A204.1 (cell line): ENCODE data around the gene CRAT.

ENCODE experiments used
- FAIRE-seq: peaks from 2 replicates; lab custom pipeline; 2012; peaks lifted over from hg19 to GRCh38; lab: Jason Lieb, UNC

Gene CRAT

DNA sequence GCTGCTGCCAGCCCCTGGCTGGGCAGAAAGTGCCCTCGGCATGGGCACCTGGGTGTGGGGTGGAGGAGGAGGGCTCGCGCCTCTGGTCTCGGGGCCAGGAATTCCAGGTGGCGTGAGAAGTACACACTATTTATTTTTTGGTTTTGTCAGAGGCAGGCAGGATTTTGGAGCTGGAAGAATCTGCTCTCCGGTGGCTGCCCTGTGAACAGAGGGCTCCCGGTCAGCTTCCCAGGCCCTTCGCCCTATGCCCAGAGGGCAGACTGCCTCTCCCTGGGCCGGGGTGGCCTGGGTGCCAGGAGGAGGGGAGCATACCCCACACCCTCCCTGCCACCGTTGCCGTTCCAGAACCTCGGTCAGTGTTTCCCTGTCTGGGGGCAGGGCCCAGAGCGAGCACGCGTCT, 21.3 kb downstream of the CRAT start:
- no peak for FAIRE-seq

DNA sequence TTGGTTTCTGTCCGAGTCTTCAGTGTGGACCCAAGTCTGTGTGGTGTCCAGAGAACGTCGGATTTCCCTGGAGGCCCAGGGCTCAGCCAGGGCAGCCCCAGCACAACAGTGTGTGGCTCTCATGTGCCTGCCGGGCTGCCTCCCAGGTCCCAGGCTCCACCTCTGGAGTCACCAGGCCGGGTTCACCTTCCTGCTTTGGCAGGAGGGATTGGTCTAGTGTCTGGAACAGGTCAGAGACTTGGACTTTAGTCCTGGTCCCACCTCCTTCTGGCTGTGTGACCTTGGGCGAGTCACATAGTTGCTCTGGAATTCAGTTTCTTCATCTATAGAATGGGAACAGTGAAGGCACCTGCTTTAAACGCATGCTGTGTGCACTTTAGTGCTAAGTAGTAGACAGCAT, 26.5 kb downstream of the CRAT start:
- no peak for FAIRE-seq

DNA sequence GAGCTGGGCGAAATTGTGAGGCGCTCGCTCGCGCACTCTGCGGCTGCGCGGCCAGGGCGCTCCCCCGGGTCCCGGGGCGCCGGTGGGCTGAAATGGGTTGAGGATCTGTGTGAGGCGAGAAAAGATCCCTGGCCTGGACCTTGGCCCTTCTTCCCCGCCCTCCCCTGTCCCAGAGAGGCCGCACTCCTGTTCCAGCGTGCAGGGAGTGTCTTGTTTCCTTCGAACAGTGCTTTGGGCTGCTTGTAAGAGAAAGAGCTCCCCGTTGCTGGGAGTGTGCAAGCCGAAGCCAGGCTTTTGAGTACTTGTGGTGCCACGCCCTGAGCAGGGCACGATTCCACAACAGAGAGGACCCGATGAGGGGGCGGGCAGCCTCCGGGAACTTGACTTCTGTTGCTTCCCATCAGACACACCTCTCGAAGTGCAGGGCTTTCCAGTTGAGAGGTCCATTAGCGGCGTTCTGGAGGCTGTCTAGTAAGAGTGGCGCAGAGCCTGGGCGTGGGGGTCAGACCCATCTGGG, 29.1 kb downstream of the CRAT start:
- FAIRE-seq, result no peak

DNA sequence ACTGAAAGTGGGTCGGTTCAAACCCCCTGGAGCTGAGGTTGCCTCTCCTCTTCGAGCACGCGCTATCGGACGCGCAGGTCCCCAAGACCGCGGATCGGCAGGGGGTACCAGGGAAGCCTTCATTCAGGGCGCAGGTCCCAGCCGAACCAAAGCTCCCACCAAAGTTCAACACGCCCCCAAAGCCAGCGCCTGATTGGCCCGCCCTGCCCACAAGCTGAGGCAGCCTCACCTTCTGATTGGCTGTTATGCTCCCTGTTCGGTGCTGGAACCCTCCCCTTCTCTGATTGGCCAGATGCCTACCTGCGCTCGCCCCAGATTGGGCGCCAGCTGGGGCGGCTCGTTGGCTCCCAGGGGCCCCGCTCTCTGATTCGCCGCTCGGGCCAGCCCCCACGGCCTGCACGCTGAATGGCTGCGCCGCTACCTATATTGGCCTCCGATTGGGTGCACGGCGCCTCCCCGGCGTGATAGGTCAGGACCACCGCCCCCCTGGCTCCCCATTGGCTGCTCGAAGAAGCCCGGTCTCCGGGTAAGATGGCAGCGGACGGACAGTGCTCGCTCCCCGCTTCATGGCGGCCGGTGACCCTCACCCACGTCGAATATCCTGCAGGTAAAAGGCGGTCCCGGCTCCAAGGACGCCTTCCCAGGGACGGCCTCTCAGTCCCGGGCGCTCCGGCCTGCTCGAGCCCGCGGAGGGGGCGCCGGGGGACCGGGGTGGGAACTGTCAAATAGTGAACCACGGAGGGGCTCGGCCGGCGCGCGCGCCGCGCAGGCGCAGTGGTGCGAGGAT, 29.8 kb downstream of the CRAT start, which contains the start of gene DOLPP1:
TSS of gene DOLPP1 (plus strand) at position 511 of the 787 bp plus-strand sequence. CDS start at position 532, 21 bp downstream.
- peak; percentile 97 for FAIRE-seq

DNA sequence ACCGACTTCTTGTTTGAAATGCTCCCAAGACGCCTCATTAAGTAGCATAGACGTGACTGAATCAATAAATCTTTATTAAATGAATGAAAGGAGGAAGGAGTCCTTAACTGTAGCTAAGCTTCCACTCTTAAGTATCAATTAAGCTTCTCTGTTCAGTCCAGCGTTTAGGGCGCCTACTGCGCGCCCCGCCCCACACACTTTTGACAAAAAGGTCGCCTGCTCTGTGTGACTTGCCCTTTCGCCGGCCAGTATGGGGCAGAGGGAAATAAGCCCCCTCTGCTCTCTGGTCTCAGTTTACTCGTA, 30.3 kb downstream of the CRAT start:
- no peak for FAIRE-seq

DNA sequence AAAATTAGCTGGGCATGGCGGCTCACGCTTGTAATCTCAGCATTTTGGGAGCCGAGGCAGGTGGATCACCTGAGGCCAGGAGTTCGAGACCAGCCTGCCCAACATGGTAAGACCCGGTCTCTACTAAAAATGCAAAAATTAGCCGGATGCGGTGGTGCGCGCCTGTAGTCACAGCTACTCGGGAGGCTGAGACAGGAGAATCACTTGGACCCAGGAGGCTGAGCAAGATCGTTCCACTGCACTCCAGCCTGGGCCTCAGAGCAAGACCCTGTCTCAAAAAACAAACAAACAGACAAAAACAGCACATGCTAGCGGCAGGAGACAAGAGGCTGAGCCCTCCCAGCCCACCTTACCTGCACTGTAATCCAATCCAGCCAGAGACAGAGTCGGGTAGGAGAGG, 30.8 kb downstream of the CRAT start:
- FAIRE-seq, result no peak

DNA sequence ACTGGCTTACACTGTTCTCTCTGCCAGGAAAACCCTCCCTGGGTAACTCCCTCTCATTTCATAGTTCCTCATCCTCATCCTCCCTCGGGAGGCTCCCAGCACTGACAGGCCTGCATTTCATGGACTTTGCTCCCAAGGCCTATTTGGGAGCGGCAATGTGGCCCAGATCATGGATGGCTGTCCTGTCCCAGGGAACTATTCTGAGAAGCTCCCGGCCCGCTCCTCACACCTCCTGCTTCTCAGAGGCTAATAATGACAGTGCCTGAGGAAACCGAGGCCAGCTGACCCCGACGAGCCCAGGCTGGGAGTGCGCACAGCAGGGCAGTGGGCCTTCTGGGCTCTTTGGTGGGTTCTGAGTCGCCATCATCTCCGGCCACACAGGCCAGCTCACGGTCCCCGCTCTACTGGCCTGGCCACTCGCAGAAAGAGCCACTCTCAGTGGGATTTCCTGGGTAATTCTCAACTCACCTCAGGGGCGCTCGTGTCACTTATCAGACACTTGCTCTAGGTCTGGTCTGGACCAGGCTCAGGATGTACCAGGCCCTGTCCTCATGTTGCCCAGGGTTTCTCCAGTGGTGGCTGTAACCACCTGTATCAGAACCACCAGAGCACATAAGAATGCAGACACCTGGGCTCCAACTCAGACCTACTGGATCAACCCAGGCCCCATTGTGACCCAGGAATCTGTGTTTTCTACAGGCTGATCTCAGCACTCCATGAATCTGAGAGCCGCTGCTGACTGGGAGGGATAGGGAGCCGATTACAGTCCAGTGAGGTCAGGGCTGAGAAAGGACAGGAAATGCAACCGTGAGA, 31.7 kb downstream of the CRAT start:
- FAIRE-seq, result no peak

DNA sequence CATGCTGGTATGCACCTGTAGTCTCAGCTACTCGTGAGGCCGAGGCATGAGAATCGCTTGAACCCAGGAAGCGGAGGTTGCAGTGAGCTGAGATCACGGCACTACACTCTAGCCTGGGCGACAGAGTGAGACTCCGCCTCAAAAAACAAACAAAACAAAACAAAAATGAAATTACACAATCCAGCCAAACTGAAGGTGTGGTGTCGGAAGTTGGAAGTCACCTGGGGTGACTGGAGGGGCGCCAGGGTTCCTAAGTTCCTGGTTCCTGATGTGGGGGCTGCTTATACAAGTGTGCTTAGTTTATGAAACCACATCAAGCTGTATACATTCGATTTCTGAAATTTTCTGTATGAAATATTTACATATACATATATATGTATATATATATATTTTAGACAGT, 33.4 kb downstream of the CRAT start:
- FAIRE-seq, result no peak

DNA sequence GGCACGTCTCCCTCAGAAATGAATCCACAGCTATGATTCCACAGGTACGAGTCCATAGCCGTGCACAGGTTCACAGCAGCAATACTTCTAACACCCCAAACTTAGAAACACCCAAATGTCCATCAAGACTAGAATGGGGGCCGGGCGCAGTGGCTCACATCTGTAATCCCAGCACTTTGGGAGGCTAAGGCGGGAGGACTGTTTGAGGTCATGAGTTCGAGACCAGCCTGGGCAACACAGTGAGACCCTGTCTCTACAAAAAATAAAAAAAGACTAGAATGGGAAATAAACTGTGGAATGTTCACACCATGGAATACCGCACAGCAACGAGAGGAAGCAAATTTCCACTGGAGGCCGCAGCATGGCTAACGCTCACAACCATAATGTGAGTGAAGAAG, 34.0 kb downstream of the CRAT start:
- no peak for FAIRE-seq

DNA sequence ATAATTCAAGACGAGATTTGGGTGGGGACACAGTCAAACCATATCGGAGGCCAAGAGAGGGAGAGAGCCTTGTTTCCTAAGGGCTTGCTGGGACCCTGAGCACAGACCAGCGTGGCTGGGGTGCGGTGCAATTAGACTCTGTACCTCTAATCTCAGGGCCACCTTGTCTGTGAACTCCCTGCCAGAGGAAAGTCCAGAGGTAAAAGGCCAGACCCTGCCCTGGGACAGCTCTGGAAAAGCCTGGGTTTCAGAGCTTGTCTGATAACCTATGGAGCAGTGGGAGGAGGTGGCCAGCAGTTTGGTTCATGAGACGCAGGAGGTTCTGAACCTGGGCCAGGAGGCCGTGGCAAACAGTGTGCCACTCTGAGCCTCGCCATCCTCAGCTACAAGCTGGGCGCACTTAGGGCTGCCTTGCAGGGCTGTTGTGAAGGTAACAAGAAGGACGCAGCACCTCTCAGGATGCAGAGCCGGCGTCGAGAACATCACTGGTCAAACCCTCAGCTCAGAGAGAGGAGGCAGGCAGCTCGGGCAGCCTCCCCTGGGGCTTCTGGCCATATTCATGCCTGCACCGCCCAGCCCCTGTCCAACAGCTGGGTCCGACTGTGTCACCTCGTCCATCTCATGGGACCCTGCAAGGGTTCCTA, 34.5 kb downstream of the CRAT start:
- no peak for FAIRE-seq

DNA sequence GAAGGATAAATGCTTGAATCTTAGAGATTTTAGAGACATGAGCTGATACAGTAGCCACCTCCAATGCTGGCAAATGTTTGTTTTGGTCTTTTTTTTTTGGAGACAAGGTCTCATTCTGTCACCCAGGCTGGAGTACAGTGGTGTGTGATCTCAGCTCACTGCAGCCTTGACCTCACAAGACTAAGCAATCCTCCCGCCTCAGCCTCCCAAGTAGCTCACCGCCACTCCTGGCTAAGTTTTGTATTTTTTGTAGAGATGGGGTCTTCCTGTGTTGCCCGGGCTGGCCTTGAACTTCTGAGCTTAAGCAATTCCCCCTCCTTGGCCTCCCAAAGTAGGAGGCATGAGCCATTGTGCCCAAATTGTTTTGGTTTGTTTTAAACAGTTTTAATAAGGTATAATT, 36.5 kb downstream of the CRAT start:
- no peak for FAIRE-seq

DNA sequence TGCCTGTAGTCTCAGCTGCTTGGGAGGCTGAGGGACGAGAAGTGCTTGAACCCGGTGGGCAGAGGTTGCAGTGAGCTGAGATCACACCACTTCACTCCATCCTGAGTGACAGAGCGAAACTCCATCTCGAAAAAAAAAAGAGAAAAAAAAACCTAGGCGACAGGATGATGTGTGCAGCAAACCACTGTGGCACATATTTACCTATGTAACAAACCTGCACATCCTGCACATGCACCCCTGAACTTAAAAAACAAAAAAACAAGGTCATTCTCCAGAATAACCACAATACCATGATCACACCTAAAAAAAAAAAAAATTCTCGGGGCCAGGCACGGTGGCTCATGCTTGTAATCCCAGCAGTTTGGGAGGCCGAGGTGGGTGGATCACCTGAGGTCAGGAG, 37.2 kb downstream of the CRAT start:
- no peak for FAIRE-seq

DNA sequence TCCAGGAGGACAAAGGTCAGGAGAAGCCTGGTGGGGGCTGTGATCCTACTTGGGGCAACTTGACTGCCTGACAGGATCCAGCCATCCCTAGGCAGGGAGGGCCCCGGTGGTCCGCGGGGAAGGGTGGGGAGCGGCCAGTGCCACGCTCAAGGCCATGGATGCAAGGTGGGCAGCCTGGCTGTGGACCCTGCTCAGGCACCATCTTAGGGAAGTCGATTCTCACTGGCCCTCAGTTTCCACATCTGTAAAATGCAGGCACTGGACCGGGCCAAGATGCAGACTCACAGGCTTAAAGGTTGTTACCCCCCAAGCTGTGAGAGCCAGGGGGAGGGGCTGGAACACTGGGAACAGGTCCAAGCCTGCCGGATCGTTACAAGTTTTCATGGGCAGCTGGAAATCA, 38.4 kb downstream of the CRAT start:
- no peak for FAIRE-seq

DNA sequence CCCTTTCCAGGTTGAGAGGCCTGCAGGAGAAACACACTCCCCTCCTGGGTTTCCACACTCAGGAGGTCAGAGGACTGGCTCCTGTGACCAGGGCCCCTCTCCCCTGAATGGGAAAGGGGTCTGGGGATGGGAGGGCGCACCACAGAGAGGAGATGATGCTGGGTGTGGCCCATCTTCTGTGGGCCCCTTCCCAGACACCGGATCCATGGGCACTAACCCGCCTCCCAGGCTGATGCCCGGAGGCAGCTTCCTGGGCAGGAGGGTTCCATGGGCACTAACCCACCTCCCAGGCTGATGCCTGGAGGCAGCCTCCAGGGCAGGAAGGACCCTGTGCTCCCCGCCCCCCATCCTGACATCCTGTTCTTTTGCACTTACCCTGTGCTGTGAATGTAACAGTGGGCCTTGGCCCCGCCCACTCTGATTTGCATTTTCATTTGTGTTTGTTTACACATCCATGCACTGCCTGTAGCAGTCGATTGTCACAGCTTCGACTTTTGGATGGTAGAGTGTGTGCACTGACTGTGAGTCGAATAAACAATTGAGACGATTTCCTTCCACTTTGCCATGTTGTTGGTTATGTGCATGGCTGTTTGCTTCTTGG, 39.0 kb downstream of the CRAT start:
- FAIRE-seq, result no peak

DNA sequence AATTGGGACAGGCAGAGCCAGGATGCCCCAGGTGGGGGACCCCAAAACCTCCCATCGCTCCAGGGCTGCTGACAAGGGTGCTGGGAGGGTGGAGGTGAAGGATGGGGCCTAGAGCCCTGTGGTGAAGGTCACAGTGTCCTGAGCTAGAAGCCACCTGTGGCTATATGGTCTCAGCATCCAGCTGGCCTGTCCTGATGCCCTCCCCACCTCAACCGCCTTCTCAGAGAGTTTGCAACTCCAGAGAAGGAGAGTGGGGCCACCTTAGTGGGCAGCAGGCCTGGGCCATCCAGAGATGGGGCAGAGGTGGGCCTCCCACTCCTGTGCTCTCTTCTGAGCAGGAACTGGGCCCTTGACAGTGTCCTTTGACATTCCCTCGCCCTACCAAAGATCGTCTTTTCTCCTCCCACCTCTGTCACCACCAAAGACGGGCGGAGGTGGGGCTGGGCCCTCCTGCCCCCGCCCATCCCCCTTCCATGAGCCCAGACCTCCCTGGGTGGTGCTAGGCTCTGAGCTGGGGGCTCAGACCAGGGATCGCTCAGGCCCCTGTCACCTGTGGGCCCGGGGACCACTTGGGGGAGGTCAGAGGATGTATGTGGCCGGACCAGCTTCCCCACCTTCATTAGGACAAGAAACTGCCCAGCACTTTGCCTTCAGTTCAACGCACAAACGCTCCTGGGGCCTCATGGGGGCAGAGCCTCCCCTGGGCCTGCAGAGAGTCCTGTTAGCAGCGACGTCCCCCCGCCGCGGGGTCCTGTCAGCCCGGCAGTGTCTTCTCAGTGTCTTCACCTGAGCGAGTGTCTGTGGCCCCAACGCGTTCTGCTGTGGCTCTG, 39.7 kb downstream of the CRAT start:
- no peak for FAIRE-seq

DNA sequence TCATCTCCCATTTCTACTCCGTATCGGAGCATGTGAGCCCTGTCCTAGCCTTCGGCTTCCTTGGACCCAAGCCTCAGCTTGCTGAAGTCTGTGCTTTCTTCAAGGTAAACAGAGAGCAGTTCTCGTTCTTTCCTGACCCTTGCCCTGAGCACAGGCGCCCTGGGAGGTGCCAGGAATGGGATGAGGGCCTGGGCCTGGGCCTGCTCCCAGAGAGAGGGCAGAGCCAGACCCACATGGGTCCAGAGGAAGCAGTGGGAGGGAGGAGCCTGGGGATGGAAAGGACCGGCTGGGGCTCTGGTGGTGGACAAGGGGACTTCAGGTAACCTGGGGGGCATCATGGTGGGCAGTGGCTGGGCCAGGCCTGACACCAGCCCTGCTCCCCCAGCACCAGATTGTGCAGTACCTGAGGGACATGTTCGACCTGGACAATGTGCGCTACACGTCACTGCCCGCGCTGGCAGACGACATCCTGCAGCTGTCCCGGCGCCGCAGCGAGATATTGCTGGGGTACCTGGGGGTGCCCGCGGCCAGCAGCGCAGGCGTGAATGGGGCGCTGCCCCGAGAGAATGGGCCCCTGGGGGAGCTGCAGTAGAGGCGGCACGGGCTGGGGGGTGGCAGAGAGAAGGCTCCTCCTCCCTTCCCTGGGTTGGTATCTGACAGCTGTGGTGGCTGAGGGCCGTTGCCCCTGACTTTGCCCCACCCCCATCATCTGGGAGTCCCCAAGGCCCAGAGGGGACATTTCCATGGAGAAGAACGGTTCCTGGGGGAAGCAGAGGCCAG, 40.5 kb downstream of the CRAT start:
- FAIRE-seq, result no peak

DNA sequence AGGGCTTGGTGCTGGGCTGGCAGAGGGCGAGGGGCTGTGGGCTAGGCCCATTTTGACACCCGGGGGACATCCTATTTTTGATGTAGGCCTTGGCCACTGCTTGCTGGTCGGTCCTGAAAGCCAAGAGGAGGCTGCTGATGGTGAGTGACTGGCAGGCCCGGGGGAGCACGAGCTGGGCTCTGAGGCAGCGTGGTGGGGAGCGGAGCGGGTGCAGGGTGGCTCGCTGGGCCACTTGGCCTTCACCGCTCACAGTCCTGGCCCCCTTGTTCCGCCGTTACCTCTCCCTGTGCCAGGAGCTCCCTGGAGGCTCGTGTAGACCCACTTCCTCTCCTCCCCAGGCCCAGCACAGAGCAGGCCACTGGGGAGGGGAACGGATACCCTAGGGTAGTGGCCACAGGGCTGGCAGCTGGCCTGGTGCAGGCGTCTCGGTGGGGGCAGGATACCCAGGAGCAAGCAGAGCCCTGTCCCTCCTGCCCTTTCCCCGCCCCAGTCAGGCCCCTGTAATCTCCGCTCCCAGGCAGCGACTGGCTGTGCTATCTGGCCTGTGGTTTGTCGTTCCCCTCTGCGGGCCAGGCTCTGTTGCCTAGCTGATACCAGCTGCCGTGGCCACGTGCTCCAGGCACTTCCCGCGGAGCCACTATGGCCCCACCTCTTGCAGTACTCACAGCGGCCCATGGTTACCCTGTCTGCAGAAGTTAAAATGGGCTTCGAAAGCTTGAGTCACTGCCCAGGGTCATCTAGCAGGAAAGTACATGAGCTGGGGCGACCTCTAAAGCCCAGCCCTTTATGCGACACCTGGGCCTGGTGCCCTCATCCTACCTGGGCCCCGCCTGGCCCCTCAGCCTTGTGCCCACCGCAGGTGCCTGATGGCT, 41.4 kb downstream of the CRAT start:
- FAIRE-seq, result no peak

DNA sequence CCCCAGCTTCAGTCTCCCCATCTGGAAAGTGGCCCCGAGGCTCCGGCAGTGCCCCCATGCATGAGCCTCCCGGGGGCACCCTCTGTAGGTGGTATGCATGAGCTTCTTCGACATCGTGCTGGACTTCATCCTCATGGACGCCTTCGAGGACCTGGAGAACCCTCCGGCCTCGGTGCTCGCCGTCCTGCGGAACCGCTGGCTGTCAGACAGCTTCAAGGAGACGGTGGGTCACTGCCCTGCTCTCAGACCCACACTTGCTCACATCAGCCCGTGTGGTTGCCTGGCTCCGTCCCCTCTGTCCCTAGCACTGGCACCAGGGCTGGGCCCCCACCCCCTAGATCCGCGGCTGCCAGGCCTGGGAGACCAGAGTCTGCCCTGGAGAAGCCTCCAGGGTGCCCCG, 42.5 kb downstream of the CRAT start:
- no peak for FAIRE-seq

DNA sequence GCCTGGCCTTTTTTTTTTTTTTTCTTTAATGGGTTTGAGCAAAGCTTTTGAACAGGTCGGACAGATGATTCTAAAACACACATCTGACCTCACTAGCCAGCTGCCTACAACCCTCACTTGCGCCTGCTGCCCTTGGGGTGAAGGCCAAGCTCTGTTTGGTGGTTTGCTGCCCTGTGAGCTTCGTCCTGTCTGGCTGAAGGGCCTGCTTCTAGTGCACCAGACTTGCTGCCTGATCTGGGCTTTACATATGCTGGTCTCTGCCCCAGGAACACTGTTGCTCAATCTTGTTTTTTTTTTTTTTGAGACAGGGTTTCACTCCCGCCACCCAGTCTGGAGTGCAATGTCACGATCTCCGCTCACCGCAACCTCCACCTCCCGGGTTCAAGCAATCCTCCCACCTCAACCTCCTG, 46.1 kb downstream of the CRAT start:
- no peak for FAIRE-seq

DNA sequence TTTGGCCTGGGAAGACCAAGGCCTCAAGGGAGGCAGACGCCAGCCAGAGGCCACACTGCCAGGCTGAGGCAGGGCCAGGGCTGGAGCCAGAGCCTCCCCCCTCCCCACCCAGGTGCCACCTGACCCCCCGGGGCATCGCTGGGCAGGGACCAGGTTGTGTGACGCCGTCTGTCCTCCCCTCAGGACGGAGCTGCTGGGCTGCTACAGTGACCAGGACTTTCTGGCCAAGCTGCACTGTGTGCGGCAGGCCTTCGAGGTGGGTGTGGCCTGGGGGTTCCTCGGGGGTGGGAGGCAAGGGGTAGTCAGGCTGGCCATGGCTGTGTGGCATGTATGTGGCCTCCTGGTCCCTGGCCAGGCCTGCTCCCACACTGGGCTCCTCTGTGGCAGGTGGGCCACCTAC, 47.5 kb downstream of the CRAT start:
- FAIRE-seq, result no peak
